NCI-H2227 (cell line): Measurements from ENCODE around the gene LONRF2.

Experiments used
- DNase-seq: peaks from one replicate; lab custom pipeline; 2025; ENCODE audit not compliant: unreplicated experiment; lab: John Stamatoyannopoulos, UW

The LONRF2 gene

DNA sequence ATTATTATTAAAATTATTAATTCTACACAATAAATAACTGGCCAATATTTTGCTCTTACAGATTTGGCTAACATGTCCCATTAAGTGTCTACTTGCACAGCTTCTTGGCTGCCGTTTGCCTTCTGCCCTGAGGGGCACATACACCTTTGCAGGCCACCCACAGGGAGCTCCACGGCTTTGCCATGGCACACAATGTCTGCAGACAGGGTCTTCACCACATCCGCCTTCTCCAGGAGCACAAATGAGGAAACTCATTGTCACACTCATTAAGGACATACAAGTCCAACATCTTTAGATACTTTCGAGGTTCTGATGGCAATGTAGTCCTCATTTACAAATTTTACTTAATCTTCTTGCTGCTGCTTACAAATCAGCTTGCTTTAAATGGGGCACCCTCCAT, 45.6 kb downstream of the LONRF2 start:
- no peak for DNase-seq

DNA sequence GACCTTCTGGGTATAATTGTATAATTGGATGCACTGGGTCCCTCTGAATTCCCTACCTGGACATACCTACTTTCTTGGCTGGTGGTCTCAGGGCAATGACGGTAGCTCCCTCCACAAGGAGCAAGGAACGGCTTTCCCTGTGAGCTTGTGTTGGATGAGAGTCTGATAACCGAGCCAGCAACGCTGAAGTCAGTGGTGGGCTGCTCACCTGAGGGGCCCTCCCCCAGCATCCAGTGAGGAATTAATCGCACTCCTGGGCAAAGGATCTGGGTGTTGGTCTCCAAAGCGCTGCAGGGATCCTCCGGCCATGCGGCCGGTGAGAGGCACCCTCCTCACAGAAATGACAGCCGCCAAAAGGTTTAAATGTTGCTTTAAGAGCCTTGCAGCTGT, 47.1 kb downstream of the LONRF2 start:
- DNase-seq: no peak

DNA sequence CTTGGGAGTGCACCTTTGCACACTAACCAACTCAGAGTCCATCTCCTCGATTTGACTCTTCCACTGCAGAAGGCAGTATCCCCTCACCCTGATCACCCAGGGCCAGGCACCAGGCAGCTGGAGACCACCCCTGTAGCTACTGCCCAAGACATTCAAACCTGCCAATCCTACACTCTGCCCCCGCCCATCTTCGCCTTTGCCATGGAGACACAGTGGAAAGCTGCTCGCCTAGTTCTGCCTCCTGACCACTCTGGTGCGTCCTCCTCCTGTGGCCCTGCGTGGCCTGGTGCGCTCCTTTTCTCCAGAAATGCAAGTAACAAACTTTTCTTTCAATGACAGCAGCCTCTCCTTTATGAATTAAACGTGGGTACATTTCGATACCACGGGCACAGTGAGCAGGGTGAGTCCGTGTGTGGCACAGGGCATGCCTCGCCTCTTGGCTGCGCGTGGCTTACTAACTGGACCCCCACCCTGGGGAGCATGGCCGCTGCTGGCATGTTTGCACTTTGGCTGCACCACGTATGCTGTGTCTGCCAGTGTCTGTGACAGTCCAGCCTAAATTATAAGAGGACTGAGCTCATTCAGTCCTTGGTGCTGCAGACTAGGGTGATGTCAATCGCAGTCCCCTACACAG, 47.6 kb downstream of the LONRF2 start:
- DNase-seq: no peak

DNA sequence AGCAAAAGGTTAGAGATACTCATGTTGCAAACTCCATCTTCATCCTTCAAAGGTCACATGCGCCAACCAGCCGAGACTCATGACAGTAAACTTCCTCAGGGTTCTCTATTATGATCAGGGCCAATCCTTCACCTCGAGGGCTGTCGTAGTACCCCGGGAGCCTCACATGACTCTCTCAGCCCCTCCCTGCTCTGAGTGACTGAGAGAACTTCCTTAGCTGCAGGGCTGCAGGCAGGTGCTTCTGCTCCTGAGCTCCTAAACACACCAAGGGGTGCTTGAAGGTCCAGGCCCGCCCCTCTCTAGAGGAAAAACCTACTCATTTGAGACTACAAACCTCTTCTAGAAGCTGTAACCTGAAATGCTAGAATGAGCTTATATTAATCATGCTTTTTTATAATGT, 48.2 kb downstream of the LONRF2 start:
- no peak for DNase-seq

DNA sequence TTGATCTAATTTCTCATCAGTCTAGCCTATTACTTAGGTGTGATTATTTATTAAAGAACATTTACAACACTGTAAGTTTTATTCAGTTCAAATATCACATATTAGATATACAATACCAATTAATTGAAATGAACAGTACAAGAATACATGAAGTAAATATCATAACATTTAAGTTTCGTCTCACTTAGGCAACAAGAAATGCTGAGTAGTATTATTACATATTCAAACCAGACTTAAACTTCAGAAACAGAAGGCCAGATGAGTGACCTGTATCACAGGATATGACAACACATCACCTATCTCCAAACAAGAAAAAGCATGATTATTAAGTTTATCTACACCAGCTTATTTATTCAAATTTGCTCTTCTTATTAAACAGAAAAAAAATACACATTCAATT, 48.9 kb downstream of the LONRF2 start:
- no peak for DNase-seq

DNA sequence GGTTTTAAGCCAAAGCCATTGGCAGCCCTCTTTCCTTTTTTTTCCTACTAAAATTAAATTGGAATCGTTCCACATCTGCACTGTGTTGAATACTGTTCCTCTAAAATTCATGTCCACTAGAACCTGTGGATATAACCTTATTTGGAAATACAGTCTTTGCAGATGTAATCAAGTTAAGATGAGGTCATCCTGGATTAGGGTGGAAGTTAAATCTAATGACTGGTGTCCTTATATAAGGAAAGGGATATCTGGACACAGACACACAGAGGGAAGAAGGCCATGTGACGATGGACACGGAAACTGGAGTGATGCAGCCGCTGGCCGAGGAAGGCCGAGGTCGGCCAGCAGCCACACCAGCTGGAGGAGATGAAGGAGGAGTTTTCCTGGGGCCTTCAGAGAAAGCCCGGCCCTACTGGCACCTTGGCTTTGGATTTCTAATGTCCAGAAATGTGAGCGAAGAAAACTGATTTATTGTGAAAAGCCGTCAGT, 49.4 kb downstream of the LONRF2 start:
- DNase-seq: no peak

DNA sequence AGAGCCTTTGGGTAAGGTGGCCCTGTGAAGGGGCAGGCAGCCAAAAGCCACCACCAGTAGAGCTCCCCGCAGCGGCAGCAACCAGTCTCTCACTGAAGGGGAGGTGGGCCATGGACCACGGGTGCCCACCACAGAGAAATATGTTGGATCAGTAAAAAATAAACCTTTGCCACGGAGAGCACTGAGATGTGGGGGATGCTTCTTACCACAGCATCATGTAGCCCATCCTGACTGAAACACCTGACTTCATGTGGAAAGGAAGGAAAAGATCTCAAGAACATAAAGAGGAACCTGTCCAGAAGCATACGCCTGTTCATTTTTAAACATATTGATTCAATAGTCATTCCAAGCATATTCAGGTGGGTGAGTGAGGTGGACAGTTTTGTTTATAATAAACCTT, 51.1 kb downstream of the LONRF2 start:
- no peak for DNase-seq

DNA sequence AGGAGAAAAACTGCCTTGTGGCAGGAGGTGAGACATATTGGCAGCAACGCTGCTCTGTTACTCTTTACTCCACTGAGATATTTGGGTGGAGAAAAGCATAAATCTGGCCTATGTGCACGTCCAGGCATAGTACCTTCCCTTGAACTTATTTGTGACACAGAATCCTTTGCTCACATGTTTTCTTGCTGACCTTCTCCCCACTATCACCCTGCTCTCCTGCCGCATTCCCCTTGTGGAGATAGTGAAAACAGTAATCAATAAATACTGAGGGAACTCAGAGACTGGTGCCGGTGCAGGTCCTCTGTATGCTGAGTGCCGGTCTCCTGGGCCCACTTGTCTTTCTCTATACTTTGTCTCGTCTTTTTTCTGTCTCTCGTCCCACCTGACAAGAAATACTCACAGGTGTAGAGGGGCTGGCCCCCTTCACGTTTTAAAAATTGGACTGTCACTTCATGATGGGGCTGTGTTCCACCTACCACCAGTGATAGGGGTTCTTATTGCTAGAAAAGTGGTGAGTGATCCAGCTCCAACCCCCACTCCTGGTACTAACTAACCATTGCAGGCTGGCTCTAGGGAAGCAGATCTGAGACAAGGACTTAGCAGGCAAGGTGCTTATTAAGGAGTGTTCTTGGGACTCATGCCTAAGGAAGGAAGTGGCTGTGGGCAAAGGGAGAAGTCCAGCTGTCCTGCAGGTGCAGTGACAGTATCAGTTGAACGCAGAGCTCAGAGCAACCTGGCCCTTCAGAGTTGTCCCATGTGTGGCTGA, 51.7 kb downstream of the LONRF2 start:
- no peak for DNase-seq

DNA sequence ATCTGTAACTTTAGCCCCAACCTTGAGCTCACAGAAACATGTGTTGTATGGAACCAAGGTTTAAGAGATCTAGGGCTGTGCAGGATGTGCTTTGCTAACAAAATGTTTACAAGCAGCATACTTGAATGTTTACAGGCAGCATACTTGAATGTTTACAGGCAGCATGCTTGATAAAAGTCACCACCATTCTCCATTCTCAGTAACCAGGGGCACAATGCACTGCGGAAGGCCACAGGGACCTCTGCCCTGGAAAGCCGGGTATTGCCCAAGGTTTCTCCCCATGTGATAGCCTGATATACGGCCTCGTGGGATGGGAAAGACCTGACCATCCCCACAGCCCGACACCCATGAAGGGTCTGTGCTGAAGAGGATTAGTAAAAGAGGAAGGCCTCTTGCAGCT, 52.4 kb downstream of the LONRF2 start:
- no peak for DNase-seq

DNA sequence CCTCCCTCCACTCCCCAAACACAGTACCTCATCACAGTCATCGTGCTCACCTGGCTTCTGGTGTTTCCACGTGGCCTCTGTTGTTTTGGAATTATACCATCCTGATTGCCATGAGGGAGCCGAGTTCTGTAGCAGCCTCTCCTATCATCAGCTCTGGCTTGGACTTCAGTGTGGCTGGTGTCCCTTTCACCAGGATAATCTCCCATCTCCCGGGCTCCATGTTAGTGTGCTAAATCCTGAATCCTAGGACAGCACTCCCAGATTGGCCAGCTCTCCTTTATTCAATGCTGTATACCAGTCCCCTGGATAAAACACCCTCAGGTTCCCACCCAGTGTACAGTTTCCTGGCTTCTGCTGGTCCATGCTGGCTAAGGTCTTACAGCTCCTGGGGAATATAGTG, 53.3 kb downstream of the LONRF2 start:
- no peak for DNase-seq

DNA sequence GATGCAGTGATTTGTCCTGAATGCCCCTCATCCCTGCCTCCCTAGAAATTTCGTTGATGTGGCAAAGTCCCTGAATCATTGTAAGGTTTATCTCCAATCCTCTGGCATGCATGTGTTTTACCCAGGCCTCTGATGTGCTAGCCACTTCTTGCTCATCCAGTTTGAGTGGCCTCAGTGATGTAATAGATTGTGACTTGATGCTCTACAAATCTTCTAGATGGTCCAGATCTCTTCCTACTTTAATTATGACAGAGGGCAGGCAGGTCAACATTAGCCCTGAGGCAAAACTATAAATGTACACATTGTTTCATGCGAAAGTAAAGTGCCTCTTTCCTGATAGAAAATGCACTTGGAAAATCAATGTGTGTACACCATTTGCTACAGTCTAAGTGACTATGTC, 54.5 kb downstream of the LONRF2 start:
- DNase-seq: no peak

DNA sequence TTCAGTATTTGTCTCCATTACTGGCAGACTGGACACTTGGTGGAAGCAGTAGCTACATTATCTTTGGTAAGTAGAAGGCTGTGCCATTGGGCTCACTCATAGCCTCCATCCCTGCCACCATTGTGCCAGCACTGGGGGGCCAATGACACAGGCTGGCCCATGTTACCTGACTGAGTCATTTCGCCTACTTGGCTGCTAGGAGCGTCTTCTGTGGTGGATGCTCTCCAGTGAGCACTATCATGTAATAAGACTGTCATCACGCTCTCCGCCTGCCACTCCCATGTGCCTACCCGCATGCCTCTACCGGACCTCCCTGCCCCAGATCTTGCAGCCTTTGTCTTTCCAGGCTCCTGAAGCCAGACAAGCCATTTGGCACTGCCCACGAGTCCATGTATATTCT, 56.2 kb downstream of the LONRF2 start:
- no peak for DNase-seq

DNA sequence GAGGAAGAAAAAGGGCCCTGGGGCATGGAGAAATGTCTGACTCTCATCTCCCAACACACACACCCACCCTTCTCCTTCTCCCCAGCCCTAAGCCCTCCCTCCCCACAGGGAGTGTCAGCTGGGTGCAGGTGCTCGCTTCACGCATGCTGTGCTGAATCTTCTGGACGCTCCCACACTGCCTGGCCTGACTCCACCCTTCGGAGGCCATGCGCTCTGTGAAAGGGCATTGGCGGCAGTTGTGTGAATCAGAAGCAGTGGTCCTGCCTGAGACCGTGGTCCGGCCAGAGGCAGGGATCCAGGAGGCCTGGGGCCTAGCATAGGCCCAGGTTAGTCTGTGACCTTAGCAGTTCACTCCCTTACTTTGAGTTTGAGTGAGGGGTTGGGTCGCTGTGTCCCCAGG, 57.1 kb downstream of the LONRF2 start:
- DNase-seq: no peak

DNA sequence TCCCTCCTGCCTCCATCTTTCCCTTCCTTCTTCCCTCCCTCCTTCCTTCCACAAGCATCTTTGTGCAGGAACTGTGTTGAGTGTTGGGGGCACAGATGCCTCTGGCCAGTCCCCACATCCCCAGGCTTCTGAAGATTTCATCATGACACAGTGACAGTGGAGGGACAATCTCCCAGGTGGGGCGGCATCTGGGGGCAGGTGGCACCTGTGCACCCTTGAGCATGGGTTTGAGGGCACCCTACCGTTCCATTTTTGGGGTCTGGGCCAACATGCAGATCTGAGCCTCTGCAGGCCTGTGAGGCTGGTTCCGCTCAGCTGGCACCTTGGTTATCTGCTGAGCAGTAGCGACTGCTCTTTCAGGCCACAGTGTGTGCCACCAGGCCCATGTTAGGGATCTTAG, 57.6 kb downstream of the LONRF2 start:
- no peak for DNase-seq

DNA sequence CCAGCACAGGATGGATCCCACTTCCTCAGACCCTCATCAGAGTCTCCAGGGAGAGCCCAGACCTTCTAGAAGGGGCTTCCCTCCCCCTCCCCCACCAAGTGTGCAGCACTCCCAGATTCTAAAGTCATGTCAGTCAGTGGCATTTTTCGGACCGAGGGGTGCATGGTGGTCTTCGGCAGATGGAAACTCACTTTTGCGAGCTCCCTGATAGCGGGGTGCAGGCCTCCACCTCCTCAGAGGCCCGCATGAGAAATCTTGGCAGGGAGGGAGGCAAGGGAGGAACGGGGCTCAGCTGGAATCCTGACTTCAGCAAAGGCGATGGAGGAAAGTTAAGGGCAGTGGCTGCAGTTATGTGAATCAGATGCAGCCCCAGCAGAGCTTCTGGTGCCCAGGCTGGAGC, 58.2 kb downstream of the LONRF2 start:
- no peak for DNase-seq

DNA sequence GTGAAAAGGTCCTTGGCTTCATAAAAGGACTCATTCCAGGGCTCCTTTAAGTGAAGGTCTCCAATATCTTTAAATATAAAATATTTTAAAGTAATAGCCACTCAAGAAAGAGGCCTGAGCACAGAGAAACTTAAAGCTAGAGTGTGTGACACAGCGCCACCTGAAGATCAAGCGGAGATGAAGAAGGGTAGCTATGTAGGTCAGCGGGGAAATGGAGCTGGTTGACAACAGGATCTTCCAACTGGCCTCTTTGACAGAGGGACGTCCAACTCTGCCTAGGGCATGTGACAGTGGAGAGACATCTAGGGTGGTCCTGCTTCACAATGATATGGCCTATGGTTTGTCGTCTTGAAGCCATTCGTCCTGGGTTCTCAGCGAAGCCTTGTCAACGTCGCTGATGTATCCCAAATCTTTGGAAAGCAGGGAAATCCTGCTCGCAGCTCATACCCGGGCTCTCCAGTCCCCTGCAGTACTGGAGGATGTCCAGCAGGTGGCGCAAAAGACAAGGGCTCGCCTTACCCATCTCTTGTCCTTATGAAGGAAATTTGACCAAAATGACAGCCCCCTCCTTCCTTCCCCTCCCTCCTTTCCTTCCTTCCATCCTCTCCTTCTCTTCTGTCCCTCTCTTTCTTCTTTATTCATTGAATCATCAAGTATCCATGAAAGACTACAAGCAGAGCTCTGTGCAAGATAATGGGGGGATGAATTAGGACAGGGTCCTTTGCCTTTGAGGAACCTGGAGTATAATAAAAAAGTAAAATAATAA, 59.6 kb downstream of the LONRF2 start:
- peak; percentile 79 for DNase-seq

DNA sequence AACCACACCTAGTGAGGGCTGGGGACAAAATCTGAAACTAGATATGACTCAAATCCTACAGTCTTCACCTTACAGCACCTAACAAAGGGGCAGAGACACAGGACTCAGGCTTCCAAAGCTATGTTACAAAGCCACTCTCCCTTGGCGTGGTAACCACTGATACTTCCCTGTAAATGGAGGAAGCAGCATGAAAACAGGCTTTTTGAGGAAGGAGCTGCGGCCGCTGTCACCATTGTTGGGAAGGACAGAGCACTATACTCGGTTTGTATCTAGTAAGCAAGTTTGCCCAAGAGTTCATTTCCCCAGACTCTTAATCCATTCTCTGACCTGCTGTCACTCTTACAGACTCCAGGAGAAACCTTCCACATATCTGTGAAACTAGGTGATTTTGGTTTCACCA, 60.3 kb downstream of the LONRF2 start:
- DNase-seq: no peak

DNA sequence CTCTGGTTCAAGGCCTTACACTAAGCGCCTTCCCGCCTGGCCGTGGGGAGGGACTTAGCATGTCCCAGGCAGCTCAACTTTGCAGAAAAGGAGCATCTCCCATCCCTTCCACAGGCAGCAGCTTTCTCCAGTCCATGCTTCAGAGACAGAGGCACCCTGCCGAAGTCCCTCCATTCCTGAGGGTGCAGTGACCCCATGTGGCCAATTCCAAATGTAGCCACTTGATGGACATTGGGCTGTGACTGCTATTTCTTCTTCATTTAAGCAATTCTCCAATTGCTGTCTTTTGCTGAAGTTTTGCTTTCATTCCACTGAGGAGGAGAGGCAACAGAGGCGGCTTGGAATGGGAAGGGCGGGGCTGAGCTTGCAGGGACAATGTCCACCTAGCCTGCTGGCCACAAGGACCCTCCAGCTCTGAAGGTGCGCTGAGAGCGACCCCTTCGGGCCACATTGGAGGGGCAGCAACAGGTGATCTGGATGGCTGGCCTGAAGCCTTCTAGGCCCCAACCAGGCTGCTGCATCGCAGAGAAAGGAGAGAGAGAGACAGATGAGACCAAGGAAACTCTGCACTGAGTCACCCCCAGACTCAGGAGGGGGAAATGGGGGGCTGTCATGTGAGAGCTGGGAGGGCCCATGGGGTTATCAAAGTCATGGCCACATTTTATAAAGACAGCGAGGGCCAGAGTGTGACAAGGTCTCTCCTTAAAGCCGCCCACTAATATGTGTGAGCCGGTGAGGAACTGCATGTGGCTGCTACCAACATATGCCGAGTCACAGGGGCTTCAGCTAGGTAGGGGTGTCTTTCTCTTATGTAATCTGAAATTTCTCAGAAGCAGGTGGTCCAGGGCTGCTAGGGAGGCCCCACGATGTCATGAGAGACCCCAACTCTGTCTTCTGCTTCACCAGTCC, 61.3 kb downstream of the LONRF2 start:
- peak; percentile 87 for DNase-seq

DNA sequence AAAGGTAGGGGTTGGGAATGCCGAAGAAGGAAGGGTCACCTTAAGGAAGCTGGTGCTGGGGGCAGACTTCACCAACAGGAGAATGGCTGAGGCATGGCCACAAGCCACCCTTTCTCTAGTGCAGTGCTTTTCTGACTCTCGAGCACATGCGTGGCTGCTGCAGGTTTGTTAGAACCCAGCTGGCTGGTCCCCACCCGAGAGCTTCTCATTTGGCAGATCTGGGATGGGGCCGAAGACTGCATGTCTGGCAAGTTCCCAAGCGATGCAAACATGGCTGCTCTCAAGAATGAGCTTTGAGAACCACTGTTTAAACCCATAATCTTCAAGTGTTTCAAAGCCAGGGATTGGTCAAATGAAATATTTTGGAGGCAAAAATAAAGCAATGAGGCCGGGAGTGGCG, 63.2 kb downstream of the LONRF2 start:
- DNase-seq: no peak

DNA sequence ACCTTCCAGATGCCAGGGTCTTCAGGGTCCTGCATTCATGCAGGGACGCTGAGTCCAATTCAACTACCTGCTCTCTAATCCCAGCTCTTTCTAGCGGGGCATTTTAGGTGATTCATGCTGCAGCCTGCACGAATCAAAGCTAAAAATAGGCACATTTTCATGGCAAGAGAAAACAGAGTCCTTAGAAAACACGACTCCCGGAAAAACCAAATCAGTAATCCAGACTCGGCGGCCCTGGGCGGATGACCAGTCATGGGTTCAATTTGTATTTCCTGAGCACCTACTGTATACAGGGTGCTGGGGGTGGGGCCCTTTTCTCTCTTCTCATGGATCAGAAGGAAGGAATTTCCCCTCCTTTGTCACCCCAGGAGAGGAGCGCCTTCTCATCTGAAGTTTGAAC, 64.4 kb downstream of the LONRF2 start:
- DNase-seq: no peak

DNA sequence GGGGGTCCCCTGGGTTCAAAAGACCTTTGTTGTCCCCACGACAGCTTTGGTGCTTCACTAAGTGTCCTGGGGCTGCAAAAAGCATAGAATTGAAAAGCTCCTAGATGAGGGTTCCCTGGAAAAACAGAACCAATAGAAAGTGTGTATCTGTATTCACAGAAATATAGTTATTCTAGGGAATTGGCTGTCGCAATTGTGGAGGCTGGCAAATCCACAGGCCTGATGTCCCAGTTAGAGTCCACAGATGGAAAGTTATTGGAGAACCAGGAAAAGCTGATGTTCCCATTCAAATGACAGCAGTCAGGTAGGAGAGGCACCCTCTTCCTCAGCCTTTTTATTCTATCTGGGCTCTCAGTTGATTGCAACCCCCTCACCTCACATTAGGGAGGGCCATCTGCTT, 65.5 kb downstream of the LONRF2 start:
- no peak for DNase-seq
